Kidney (tissue), 14 donors: ENCODE data around the gene ZER1. TPM values are rescaled to one million over a fixed set of nuclear protein-coding genes. Genes with fewer than 3 reads are reported as not detected.

Experiments
- DNase-seq, 5 donors: peaks; one replicate each; pipeline ENCODE4 v3.0.0-alpha.2; 2013 to 2020
- FAIRE-seq: peaks from 2 replicates; lab custom pipeline; 2012; peaks lifted over from hg19 to GRCh38; lab: Jason Lieb, UNC
- H3K27ac ChIP-seq, 2 donors: one replicate each; pipeline ENCODE4 v1.7.0; 2013; ENCODE audit warnings: low read depth in 2 of 2, low read length in 2 of 2, inconsistent platforms in 1 of 2
- H3K27me3 ChIP-seq: one replicate; pipeline ENCODE4 v1.7.1; 2013; ENCODE audit warnings: low read length, inconsistent platforms; ENCODE audit not compliant: control insufficient read depth, insufficient read depth
- H3K36me3 ChIP-seq, 3 donors: one replicate each; pipeline versions ENCODE4 v1.7.0 to v1.7.1; 2013; ENCODE audit warnings: low read length in 3 of 3, control low read depth in 1 of 3, inconsistent platforms in 1 of 3; ENCODE audit not compliant: insufficient read depth in 3 of 3, control insufficient read depth in 2 of 3
- H3K4me1 ChIP-seq, 3 donors: one replicate each; pipeline versions ENCODE4 v1.7.0 to v1.7.1; 2013; ENCODE audit warnings: low read length in 3 of 3, inconsistent platforms in 1 of 3, low read depth in 1 of 3; ENCODE audit not compliant: control insufficient read depth in 2 of 3, insufficient read depth in 2 of 3
- H3K4me3 ChIP-seq, 3 donors: one replicate each; pipeline versions ENCODE4 v1.7.0 to v1.8.1; 2013; ENCODE audit warnings: low read length in 3 of 3, control low read depth in 1 of 3, inconsistent platforms in 1 of 3
- H3K9ac ChIP-seq, 3 donors: one replicate each; pipeline versions ENCODE4 v1.7.0 to v1.7.1; 2013; ENCODE audit warnings: low read length in 3 of 3, control low read depth in 1 of 3, inconsistent platforms in 1 of 3
- H3K9me3 ChIP-seq, 3 donors: one replicate each; pipeline versions ENCODE4 v1.7.0 to v1.7.1; 2013; ENCODE audit warnings: low read length in 3 of 3, control low read depth in 1 of 3, inconsistent platforms in 1 of 3; ENCODE audit not compliant: control insufficient read depth in 2 of 3, insufficient read depth in 1 of 3
- CTCF ChIP-seq: IDR thresholded peaks from 3 replicates; pipeline ENCODE4 v1.5.1; 2012; ENCODE audit warnings: mild to moderate bottlenecking, moderate library complexity, borderline replicate concordance; ENCODE audit not compliant: insufficient read depth; ENCODE audit errors: extremely low read depth
- intact Hi-C: fragments of 100-400 bp; cut with DNase I; formaldehyde crosslinking; loops from one replicate; pipeline ENCODE4 v1.11.1; 2022
- polyA plus RNA-seq: library from polyadenylated mRNA; stranded (reverse); fragments of 350-450 nt; fragmentation: Illumina TruSeq; extraction: RNeasy Lipid Tissue Mini Kit (QIAGEN cat#74804); gene quantifications from one replicate; pipeline ENCODE4 v1.2.3, GENCODE V29; 2014; ENCODE audit warnings: low read depth, low replicate concordance; ENCODE audit not compliant: insufficient read depth
- total RNA-seq: library from RNA; stranded (reverse); fragmentation: NEBNext Ultra II Directional; extraction: Animal tissue kit (Norgen Biotek cat#: 25700); gene quantifications from one replicate; pipeline ENCODE4 v1.2.1, GENCODE V29; 2021
- donor health status: control.
- donor health status: control.
- donor health status: control.
- donor health status: control.
- donor health status: control.
- donor health status: DM: yes; HTN: yes; CAD: no.
- donor health status: Normal renal cell carcinoma (clear cell type).

Gene ZER1
- total and polyA plus RNA-seq, 2 donors from 2014 or later: 31.1 to 43.2 TPM

GRCh38 chr9:128690684-128691034 lies 81.1 kb downstream of the ZER1 start:
- Histone ChIP-seq H3K36me3 (peaks cover 13 to 32% (median 16%) of the 10 kb centered on the region in 3 donors), H3K4me1 (peaks cover 8 to 18% (median 10%) of the 10 kb centered on the region in 3 donors), H3K27ac (peak overlapping the region in 1 of 2 donors; percentile 28), H3K27me3 (no peaks in the 10 kb centered on the region), H3K9ac (peak overlapping the region; percentile 50 to 93 (median 82)), H3K9me3 (no peaks in the 10 kb centered on the region), H3K4me3 (peak overlapping the region; percentile 79 to 86 (median 84))
- intact Hi-C loops: no loop called here
- no peak for FAIRE-seq
- no peak for TF ChIP-seq CTCF
- no peak for DNase-seq

- TF ChIP-seq CTCF: no peak
- intact Hi-C loops: no loop called here
- FAIRE-seq: no peak
Measured at GRCh38 chr9:128689820-128690683, 81.7 kb downstream of the ZER1 start.

GRCh38 chr9:128689293-128689774 lies 82.4 kb downstream of the ZER1 start:
- Histone ChIP-seq H3K36me3 (peaks cover 13 to 28% (median 14%) of the 10 kb centered on the region in 3 donors), H3K27me3 (no peaks in the 10 kb centered on the region), H3K27ac (peak overlapping the region; percentile 78 to 88), H3K4me1 (peaks cover 8 to 30% (median 23%) of the 10 kb centered on the region in 3 donors), H3K9ac (no peak overlapping the region), H3K4me3 (peak overlapping the region in 1 of 3 donors; percentile 39), H3K9me3 (no peaks in the 10 kb centered on the region)
- peak in 3 of 5 donors; percentile 59 to 77 (median 69) for DNase-seq
- intact Hi-C loops: no loop called here
- no peak for FAIRE-seq
- no peak for TF ChIP-seq CTCF

More at GRCh38 chr9:128689820-128690683, 81.7 kb downstream of the ZER1 start:
- Histone ChIP-seq H3K36me3 (peaks cover 13 to 30% (median 14%) of the 10 kb centered on the region in 3 donors), H3K9ac (peak overlapping the region; percentile 50 to 93 (median 82)), H3K9me3 (no peaks in the 10 kb centered on the region), H3K4me1 (peaks cover 8 to 23% (median 16%) of the 10 kb centered on the region in 3 donors), H3K27ac (peak overlapping the region; percentile 4 to 28), H3K27me3 (no peaks in the 10 kb centered on the region), H3K4me3 (peak overlapping the region; percentile 79 to 86 (median 84))
- DNase-seq: peak; percentile 61 to 81 (median 77)
